GM21786 (cell line): ENCODE data around the gene C4BPA.

ENCODE experiments used
- ATAC-seq: cut with Tn5 transposase; IDR thresholded peaks from one replicate; pipeline ENCODE4 v1.9.1; 2021; ENCODE audit not compliant: unreplicated experiment

C4BPA gene

GRCh38 chr1:207112616-207113296, 8.7 kb downstream of the C4BPA start:
- ATAC-seq = no peak

DNA sequence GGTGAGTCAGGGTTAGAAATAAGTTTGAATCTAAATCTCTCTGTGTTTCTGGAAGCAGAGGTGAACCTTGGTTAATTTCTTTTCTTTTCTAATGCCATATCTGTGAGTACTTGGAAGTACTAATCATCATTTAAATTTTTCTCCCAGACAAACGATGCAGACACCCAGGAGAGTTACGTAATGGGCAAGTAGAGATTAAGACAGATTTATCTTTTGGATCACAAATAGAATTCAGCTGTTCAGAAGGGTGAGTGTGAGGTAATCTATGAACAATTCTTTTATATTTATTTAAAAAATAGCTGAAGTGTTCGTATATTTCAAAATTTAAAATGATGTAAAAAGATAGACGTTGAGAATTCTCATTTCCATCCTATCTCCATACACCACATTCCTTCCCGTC, 11.2 kb downstream of the C4BPA start:
- no peak for ATAC-seq

GRCh38 chr1:207124389-207124788, 20.4 kb downstream of the C4BPA start:
- no peak for ATAC-seq

DNA sequence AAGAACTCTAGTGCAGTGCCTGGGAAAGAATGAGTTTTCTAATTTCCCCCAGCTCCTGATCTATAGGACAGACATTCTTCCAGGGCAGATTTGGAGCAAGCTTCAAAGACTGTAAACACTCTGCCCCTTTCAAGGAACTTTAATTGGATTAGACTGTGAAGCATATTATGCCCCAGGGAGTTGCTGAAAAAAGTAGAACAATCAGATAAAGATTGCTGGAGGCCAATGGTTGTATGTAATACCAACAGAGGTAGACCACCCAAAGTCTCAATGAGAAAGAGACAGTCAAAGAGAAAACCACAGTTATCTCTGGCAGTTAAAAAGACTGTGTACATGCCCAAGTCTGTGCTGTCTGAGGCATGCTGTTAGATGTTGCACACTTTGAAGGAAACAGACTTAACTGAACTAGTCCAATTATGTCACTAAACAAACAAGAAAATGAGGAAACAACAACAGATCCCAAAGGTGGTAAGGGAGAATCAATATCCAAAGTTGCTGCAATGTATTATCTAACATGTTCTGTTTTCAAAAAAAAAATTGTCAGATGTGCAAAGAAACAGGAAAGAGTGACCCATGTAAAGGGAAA, 24.4 kb downstream of the C4BPA start:
- no peak for ATAC-seq

- ATAC-seq = no peak
These were observed 25.0 kb downstream of the C4BPA start for GRCh38 chr1:207129053-207129452.

DNA sequence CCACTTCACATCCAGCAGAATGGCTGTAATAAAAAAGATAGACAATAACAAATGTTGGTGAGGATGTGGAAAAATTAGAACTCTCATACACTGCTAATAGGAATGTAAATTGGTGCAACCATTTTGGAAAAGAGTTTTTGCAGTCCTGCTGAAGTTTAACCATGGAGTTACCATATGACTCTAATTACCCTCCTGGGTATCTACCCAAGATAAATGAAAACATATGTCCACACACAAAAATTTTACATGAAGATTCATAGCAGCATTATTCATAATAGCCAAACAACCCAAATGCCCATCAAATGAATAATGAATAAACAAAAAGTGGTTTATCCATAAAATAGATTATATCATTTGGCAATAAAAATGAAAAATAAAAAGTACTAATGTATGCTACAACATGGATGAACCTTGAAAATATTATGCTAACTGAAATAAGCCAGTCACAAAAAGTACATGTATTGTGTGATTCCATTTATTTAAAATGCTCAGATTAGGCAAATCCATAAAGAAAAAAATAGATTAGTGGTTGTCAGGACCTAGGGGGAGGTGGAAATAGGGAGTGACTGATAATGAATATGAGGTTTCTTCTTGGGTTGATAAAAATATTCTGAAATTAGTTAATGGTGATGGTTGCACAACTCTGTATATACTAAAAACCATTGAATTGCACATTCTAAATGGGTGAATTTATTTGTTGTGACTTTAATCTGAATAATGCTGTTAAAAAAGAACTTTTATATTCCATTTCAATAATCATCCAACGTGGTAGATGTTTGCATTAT, 26.4 kb downstream of the C4BPA start:
- no peak for ATAC-seq

DNA sequence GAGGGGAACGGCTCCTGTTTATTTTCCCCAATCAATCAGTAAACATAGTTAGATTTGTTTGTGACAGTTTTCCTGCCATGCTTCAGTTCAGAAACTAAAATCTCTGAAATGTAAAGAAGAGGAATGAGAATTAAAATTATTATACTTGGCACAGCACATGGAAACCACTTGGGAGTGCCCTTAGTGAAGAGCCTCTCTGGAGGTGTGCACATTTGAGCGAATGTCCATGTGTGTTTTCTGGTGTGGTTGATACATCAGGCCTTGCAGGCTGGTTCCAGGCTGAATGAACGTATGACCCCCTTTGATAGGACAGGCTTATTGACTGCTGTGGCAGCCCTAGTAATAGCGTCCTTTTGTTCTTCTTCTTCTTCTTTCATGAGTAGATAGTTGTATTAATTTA, 27.1 kb downstream of the C4BPA start:
- no peak for ATAC-seq

GRCh38 chr1:207134581-207134980, 30.5 kb downstream of the C4BPA start:
- no peak for ATAC-seq

- ATAC-seq = no peak
These were observed 35.6 kb downstream of the C4BPA start for GRCh38 chr1:207139616-207140015.

- no peak for ATAC-seq
These were observed 36.5 kb downstream of the C4BPA start for GRCh38 chr1:207140536-207140935.

DNA sequence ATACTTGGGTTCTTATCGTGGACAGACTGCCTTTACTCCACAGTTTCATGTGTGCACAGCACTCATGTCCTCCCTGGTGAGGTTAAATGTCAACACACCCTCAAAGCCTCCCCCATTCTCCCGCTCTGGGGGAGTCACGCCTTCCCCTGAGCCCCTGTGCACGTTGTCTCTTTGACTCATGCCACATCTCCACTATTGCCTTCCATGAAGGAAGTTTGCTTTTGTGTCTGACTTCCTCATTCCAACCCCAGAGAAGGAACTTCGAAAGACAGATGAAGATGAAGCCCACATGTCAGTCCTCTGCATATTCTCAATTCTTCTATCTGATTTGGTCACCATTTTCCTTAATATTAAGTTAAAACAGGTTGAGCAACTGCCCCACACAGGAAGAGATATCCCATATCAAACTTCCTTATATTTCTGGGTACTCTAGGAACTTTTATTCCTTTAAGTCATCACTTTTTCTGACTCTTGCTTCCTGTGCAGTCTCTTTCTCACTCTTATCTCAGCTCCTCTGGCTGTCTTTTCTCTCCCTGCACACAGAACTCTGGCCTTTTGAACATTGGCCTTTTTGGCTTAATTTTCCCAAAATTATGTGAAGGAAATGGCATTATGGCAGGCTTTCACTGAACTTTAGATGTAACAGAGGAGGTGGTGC, 41.5 kb downstream of the C4BPA start:
- ATAC-seq = no peak

DNA sequence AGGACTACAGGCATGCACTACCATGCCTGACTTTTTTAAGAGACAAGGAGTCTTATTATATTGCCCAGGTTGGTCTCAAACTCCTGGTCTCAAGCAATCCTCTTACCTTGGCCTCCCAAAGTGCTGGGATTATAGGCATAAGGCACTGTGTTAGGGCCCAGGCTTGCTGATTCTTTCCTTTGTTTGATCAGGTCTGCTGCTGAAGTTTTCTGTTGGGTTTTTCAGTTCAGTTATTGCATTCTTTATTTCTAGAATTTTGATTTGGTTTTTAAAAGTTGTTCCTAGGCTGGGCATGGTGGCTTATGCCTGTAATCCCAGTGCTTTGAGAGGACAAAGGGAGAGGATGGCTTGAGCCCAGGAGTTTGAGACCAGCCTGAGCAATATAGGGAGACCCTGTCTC, 47.9 kb downstream of the C4BPA start:
- no peak for ATAC-seq

- ATAC-seq = no peak
These were observed 48.9 kb downstream of the C4BPA start for GRCh38 chr1:207152792-207153468.

DNA sequence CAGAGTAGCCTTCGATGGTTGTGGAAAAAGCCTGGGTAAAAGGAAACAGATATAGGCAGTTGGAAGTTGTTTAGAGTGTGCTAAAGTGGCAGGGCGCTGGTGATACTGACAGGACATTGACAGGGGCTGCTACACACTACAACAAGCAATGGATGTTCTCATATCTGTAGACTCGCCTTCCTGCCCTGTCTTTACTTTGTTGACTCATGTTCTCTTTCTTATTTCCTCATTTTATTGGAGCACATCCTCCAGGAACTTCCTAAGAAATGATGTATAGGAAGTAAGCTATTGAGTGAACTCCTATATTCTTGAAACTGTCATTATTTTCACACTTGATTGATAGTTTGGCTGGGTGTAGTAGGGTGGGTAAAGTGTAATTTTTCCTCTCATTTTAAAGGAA, 51.0 kb downstream of the C4BPA start:
- no peak for ATAC-seq

DNA sequence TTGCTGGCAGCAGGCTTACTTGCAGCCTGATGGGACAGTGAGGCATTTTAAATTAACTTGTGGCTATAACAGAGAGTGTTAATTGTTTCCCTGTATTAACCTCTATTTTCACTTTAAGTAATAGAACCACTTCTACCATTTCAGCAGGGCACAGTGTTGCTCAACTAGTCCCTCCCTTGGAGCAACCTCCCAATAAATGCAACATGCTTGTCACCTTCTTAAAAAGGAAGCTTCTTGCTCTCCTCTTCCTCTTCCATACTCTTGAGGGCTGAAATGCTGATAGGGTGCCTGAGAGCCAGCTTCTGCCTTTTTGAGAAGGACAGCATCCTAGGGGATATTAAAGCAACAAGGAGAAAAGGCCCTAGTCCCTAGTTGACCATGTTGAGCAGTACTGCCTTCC, 52.1 kb downstream of the C4BPA start:
- no peak for ATAC-seq

- no peak for ATAC-seq
These were observed 52.8 kb downstream of the C4BPA start for GRCh38 chr1:207156826-207157225.

GRCh38 chr1:207164086-207164485, 60.1 kb downstream of the C4BPA start:
- no peak for ATAC-seq

- no peak for ATAC-seq
These were observed 68.3 kb downstream of the C4BPA start for GRCh38 chr1:207172321-207172720.

GRCh38 chr1:207172885-207173284, 68.9 kb downstream of the C4BPA start:
- no peak for ATAC-seq

DNA sequence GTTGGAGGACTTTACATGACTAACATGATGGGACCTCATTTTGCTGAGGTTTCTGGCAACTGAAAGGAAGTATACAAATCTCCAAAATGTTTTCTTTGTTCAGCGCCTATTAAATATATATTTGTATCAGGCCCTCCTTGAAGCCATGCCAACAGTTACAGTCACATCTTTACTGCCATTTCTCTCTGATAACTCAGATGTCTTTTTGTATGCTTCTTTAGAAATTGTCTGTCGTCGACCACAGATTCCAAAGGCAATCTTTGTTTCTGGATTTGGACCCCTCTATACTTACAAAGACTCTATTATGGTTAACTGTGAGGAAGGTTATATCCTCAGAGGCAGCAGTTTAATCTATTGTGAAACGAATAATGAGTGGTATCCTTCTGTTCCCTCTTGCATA, 69.4 kb downstream of the C4BPA start:
- no peak for ATAC-seq

DNA sequence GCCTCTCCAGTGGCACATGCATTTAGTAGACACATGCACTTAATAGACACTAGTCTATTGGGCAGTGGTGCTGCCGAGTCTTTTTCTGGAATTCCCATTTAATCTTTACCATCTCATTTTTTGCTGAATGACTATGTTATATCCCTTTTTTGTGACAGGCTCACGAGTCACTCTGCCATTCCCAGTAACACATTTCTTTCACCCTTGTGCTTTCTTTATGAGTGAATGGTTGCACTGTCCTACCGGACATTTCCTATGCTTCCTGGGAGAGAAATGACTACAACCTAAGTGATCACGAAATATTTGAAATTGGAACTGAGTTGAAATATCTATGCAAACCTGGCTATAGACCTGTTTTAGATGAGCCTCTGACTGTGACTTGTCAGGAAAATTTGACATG, 70.9 kb downstream of the C4BPA start:
- no peak for ATAC-seq
